Glutamatergic neuron (in vitro differentiated cells): Measurements from ENCODE around the gene RGL3. TPM values are rescaled to one million over a fixed set of nuclear protein-coding genes. Genes with fewer than 3 reads are reported as not detected.
"Not testable (repeated sequence)": the region's sequence is repeated elsewhere in the genome, so short reads cannot be mapped to it uniquely, and the experiment has no call there.

Source experiments
- DNase-seq: peaks from one replicate; pipeline ENCODE4 v3.0.0; 2022
- H3K27ac Mint-ChIP-seq: one replicate; pipeline ENCODE4 v1.8.0; 2020; ENCODE audit warnings: mild to moderate bottlenecking, mixed read lengths, inconsistent platforms; ENCODE audit not compliant: unreplicated experiment
- H3K27me3 Mint-ChIP-seq: one replicate; pipeline ENCODE4 v1.8.0; 2020; ENCODE audit warnings: mild to moderate bottlenecking, moderate library complexity, mixed read lengths, inconsistent platforms; ENCODE audit not compliant: unreplicated experiment
- H3K36me3 Mint-ChIP-seq: one replicate; pipeline ENCODE4 v1.8.0; 2020; ENCODE audit warnings: mild to moderate bottlenecking, mixed read lengths, inconsistent platforms; ENCODE audit not compliant: unreplicated experiment
- H3K4me1 Mint-ChIP-seq: one replicate; pipeline ENCODE4 v1.8.0; 2020; ENCODE audit warnings: mild to moderate bottlenecking, low read depth, mixed read lengths, inconsistent platforms; ENCODE audit not compliant: unreplicated experiment
- H3K4me3 Mint-ChIP-seq: one replicate; pipeline ENCODE4 v1.8.0; 2020; ENCODE audit warnings: mild to moderate bottlenecking, mixed read lengths, inconsistent platforms; ENCODE audit not compliant: unreplicated experiment
- H3K9me3 Mint-ChIP-seq: one replicate; pipeline ENCODE4 v1.8.0; 2020; ENCODE audit warnings: mild to moderate bottlenecking, moderate library complexity, mixed read lengths, inconsistent platforms; ENCODE audit not compliant: unreplicated experiment
- CTCF ChIP-seq: fragments of 200-600 bp; sonication (generic); IDR thresholded peaks from one replicate; pipeline ENCODE4 v1.5.0; 2021; ENCODE audit not compliant: partially characterized antibody, unreplicated experiment
- total RNA-seq: library from RNA; stranded (reverse); fragmentation: NEBNext Ultra II Directional; extraction: Animal tissue kit (Norgen Biotek cat#: 25700); gene quantifications from one replicate; pipeline ENCODE4 v1.2.1, GENCODE V29; 2021; ENCODE audit not compliant: unreplicated experiment

RGL3 gene
- total RNA-seq, 1 donor from 2014 or later, result 0.66 TPM

DNA sequence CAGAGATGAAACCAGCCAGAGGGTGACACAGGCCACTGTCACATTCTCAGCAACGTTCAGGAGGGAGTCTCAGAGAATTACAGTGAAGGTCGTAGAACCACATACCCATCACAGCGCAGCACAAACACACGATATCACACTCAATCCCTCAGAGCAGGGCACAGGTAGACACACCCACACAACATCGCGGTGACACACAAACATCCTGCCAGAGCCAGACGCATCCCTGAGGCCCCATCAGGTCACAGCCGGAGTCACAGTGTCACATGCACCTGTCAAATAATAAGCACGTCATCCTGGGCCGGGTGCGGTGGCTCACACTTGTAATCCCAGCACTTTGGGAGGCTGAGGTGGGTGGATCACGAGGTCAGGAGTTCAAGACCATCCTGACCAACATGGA is 44.3 kb upstream of the RGL3 start:
- Mint-ChIP-seq H3K9me3 (peaks cover 24% of the 10 kb centered on the region), H3K27ac (peak overlapping the region; percentile 82), H3K27me3 (peaks cover 15% of the 10 kb centered on the region), H3K4me1 (peaks cover 26% of the 10 kb centered on the region), H3K36me3 (no peaks in the 10 kb centered on the region), H3K4me3 (peak overlapping the region; percentile 14)
- no peak for TF ChIP-seq CTCF
- no peak for DNase-seq

GRCh38 chr19:11461453-11461852 is 42.3 kb upstream of the RGL3 start:
- Mint-ChIP-seq H3K27ac (peak overlapping the region; percentile 66), H3K4me1 (peaks cover 23% of the 10 kb centered on the region), H3K9me3 (peaks cover 28% of the 10 kb centered on the region), H3K36me3 (no peaks in the 10 kb centered on the region), H3K4me3 (no peak overlapping the region), H3K27me3 (peaks cover 16% of the 10 kb centered on the region)
- TF ChIP-seq CTCF, result no peak
- DNase-seq, result no peak

GRCh38 chr19:11460207-11460606 is 41.1 kb upstream of the RGL3 start:
- Mint-ChIP-seq H3K4me1 (peaks cover 18% of the 10 kb centered on the region), H3K4me3 (no peak overlapping the region), H3K36me3 (no peaks in the 10 kb centered on the region), H3K9me3 (peaks cover 29% of the 10 kb centered on the region), H3K27ac (peak overlapping the region; percentile 60), H3K27me3 (peaks cover 17% of the 10 kb centered on the region)
- DNase-seq, result no peak
- peak; percentile 38 for TF ChIP-seq CTCF

- not testable (repeated sequence) for H3K27ac Mint-ChIP-seq, H3K36me3 Mint-ChIP-seq, DNase-seq, H3K4me3 Mint-ChIP-seq
- peaks cover 20% of the 10 kb centered on the region for H3K27me3 Mint-ChIP-seq
- peaks cover 22% of the 10 kb centered on the region for H3K4me1 Mint-ChIP-seq
- peaks cover 32% of the 10 kb centered on the region for H3K9me3 Mint-ChIP-seq
These were observed 39.8 kb upstream of the RGL3 start for GRCh38 chr19:11458912-11459311.

GRCh38 chr19:11458236-11458900 is 39.3 kb upstream of the RGL3 start:
- H3K36me3 Mint-ChIP-seq, result peaks cover 2% of the 10 kb centered on the region
- H3K4me3 Mint-ChIP-seq, result peak overlapping the region; percentile 30
- DNase-seq, result no peak
- H3K4me1 Mint-ChIP-seq, result peaks cover 23% of the 10 kb centered on the region
- H3K27ac Mint-ChIP-seq, result peak overlapping the region; percentile 12
- peaks cover 32% of the 10 kb centered on the region for H3K9me3 Mint-ChIP-seq
- TF ChIP-seq CTCF, result no peak
- H3K27me3 Mint-ChIP-seq, result peaks cover 21% of the 10 kb centered on the region
